GM18517 (cell line): ENCODE data around the gene RIMBP2.

Experiments
- ATAC-seq: cut with Tn5 transposase; IDR thresholded peaks from one replicate; pipeline ENCODE4 v1.9.1; 2021; ENCODE audit warnings: mild to moderate bottlenecking, moderate library complexity; ENCODE audit not compliant: unreplicated experiment

Gene RIMBP2

GRCh38 chr12:130491421-130492357 lies 224.4 kb downstream of the RIMBP2 start:
- ATAC-seq, result no peak

GRCh38 chr12:130490674-130491073 lies 225.4 kb downstream of the RIMBP2 start:
- no peak for ATAC-seq

- no peak for ATAC-seq
These were observed 226.8 kb downstream of the RIMBP2 start for GRCh38 chr12:130489293-130489692.

- no peak for ATAC-seq
These were observed 227.8 kb downstream of the RIMBP2 start for GRCh38 chr12:130488358-130488710.

GRCh38 chr12:130487636-130488357 lies 228.3 kb downstream of the RIMBP2 start:
- ATAC-seq, result no peak

GRCh38 chr12:130486891-130487416 lies 229.1 kb downstream of the RIMBP2 start:
- no peak for ATAC-seq

GRCh38 chr12:130486146-130486435 lies 230.0 kb downstream of the RIMBP2 start:
- no peak for ATAC-seq

- ATAC-seq, result no peak
These were observed 230.6 kb downstream of the RIMBP2 start for GRCh38 chr12:130485291-130486145.

GRCh38 chr12:130484221-130484620 lies 231.9 kb downstream of the RIMBP2 start:
- no peak for ATAC-seq

- ATAC-seq, result no peak
These were observed 232.4 kb downstream of the RIMBP2 start for GRCh38 chr12:130483616-130484180.

GRCh38 chr12:130482448-130482847 lies 233.7 kb downstream of the RIMBP2 start:
- ATAC-seq, result no peak

- no peak for ATAC-seq
These were observed 234.7 kb downstream of the RIMBP2 start for GRCh38 chr12:130481392-130481879.

- ATAC-seq, result no peak
These were observed 235.2 kb downstream of the RIMBP2 start for GRCh38 chr12:130480887-130481286.

GRCh38 chr12:130480231-130480630 lies 235.9 kb downstream of the RIMBP2 start:
- ATAC-seq, result no peak

GRCh38 chr12:130479401-130480125 lies 236.5 kb downstream of the RIMBP2 start:
- ATAC-seq, result no peak

GRCh38 chr12:130478786-130479185 lies 237.3 kb downstream of the RIMBP2 start:
- ATAC-seq, result no peak

GRCh38 chr12:130477701-130478100 lies 238.4 kb downstream of the RIMBP2 start:
- no peak for ATAC-seq

- no peak for ATAC-seq
These were observed 238.8 kb downstream of the RIMBP2 start for GRCh38 chr12:130477266-130477665.

GRCh38 chr12:130476451-130477135 lies 239.5 kb downstream of the RIMBP2 start:
- no peak for ATAC-seq
